HG03571 (cell line): ENCODE measurements around the gene CHEK1.
"Not testable (repeated sequence)": the region's sequence is repeated elsewhere in the genome, so short reads cannot be mapped to it uniquely, and the experiment has no call there.

Source experiments
- ATAC-seq: cut with Tn5 transposase; IDR thresholded peaks from one replicate; pipeline ENCODE4 v1.9.1; 2021; ENCODE audit not compliant: unreplicated experiment

Gene CHEK1

DNA sequence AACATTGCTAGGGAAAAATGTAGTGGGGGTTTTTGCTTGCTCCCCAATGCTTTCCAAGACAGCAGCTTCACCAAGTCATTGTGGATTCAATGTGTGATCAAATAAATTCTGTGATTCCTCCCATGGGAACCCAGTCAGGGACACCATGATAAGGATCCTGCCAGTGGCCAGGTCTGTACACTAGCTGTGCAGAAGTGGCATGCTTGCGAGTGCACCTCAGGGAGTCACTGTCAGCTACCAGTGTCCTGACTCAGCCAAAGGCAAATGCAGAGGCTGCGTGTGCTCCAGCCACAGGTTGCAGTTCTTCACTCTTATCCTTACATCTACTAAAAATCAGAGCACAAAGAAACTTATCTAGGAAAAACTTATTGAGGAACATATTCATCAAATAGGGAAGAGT is 65.0 kb downstream of the CHEK1 start:
- no peak for ATAC-seq

DNA sequence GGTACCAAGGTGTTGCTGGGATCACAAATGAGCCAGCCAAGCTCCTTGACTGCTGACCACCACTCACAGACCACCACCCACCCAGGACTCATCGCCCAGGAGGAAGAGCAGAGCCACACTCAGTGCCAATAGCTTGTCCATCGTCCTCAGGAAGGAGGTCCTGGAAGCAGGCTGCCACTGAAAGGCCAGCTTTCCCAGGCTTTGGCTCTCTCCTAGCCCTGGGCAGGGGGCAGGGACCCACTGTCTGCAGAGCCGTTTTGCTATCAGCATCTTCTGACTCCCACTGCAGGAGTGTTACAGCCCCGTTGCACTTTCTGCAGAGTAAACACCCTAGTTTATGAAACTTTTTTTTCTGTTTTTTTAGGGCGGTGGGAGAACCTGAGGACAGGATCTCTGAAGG is 67.9 kb downstream of the CHEK1 start:
- no peak for ATAC-seq

DNA sequence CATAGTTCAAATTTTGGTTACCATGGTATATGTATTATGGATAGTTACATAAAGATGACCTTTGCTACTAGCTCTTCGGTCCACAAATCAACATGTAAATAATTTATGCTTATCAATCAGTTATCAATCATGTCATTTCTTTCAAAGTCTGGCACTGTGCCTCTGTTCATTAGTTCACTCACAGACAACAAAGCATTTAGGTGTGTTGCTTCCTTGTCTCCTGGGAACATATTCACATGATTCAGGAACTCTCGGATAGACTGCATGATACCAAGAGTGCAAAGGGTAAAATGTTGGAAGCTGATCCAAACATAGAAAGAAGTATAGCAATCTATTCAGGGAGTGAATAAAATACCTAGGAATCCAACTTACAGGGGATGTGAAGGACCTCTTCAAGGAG is 70.0 kb downstream of the CHEK1 start:
- ATAC-seq: no peak

DNA sequence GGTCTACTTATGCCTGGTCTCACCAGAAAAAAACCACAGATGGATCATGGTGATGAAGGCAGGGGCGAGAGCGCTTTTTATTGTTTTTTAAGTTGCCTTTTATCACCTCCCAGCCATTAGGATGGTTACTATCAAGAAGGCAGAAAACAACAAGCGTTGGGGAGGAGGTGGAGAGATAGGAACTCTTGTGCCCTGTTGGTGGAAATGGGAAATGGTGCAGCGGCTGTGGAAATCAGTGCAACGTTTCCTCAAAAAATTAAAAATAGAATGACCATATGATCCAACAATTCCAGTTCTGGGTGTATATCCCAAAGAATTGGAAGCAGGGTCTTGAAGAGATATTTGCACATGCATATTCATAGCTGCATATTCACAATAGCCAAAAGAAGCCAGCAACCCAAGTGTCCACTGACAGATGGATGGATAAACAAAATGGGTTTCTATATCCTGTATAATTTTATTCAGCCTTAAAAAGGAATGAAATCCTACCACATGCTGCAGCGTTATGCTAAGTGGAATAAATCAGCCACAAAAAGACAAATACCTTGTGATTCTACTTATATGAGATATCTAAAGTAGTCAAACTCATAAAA is 76.2 kb downstream of the CHEK1 start:
- no peak for ATAC-seq

DNA sequence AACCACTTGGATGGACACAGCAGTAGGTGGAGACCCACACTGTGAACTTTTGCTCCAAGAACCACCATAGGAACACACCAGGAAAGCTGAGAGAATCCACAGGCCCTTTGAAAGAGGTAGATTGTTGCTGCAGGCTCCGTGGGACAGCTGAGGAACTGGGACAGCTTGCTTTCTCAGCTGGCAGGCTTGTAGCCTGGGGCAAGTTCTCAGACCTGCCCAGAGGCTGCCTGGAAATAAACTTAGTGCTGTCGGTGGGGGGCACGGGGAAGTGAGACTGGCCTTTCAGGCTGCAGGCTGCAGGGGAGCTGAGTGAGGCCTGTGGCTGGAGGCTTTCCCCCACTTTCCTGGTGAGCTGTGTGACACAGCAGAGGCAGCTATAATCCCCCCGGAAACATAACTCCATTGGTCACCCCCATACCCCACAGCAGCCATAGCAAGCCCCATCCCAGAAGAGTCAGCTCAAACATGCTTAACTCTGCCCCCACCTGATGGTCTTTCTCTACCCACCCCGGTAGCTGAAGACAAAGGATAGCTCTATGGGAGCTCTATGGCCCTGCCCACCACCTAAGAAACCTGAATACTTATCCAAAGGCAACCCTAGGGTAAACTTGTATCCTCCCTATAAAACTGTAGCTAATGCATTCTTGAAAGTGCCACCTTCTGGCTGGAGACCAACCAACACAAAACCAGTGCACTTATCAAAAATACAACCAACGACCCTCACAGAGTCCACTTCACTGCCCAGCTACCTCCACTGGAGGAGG is 77.1 kb downstream of the CHEK1 start:
- no peak for ATAC-seq

DNA sequence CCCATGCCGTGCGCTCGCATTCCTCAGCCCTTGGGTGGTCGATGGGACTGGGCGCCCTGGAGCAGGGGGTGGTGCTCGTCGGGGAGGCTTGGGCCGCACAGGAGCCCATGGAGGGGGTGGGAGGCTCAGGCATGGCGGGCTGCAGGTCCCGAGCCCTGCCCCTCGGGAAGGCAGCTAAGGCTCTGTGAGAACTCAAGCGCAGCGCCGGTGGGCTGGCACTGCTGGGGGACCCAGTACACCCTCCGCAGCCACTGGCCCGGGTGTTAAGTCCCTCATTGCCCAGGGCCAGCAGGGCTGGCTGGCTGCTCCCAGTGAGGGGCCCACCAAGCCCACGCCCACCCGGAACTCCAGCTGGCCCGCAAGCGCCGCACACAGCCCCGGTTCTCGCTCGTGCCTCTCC is 79.7 kb downstream of the CHEK1 start:
- ATAC-seq: not testable (repeated sequence)

DNA sequence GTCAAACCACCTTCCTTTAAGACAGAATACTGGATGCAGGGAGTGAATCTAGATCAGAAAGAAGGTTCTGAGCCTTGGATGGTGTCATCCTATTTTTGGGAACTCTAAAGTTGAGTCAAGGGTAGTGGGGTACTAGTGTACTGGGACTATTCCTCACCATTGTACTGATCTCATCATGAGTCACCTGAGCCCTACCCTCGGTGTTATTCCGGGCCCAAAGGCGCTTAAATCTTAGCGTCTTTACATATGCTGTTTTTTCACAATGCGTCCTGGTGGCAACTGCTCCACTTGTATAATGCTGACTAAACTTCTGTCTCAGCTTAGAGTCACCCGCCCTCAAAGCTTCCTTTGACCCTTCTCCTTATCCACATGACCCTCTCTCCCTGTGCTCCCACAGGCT is 95.8 kb downstream of the CHEK1 start:
- ATAC-seq: no peak

DNA sequence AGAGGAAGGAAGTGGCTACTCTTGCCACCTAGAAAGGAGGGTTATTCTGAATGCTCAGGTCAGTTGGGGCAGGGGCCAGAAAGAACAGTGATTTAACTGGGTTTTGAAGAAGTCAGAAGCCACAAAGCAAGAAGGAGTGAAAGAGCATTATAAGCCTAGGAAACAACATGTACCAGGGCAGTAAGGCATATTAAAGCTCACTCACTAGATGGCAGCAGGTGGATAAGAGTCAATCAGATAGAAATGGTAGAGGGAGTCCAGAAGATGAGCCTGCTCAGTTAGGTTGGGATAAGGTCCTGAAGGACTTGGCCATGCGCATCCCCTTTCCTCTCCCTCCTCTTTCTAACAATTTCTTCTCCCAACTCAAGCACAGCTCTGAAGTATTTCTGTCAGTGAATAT is 99.2 kb downstream of the CHEK1 start:
- ATAC-seq: no peak
